ENCODE data around the gene ZNF227. TPM values are rescaled to one million over a fixed set of nuclear protein-coding genes. Genes with fewer than 3 reads are reported as not detected.

Gene ZNF227
- total RNA-seq, result 15.2 and 19.8 TPM in 2 replicates

DNA sequence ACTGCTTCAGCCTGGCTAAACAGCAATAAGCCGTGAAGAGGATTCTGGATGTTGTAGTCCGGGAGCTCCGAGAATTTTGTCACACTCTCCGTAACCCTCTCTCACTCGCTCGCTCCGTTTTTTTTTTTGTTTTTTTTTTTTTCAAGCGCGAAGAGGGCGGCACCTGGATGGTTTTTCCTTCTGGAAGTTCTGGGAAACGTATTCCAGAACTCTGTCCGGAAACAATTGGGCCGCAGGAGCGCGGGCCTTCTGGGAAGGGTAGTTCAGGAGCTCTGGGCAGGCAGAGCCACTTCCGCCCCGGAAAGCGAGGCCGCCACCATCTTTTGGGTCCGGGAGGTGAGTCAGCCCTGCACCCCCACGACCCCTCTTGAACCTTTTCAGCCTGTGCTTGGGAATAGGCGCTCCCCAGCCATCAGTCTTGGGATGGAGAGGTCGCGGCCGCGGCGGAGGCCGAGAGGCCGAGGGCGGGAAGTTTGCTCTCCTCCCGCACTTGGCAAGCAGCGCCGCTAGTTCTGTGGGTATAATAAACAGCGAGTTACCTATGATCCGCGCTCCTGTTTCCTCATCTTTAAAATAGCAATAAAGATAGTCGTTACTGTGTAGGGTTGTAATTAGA, at the start of gene ZNF227:
Gene ZNF227, plus strand, starts transcription at position 283 of the 616 bp plus-strand sequence. CDS start 5,261 bp downstream, outside the sequence.

DNA sequence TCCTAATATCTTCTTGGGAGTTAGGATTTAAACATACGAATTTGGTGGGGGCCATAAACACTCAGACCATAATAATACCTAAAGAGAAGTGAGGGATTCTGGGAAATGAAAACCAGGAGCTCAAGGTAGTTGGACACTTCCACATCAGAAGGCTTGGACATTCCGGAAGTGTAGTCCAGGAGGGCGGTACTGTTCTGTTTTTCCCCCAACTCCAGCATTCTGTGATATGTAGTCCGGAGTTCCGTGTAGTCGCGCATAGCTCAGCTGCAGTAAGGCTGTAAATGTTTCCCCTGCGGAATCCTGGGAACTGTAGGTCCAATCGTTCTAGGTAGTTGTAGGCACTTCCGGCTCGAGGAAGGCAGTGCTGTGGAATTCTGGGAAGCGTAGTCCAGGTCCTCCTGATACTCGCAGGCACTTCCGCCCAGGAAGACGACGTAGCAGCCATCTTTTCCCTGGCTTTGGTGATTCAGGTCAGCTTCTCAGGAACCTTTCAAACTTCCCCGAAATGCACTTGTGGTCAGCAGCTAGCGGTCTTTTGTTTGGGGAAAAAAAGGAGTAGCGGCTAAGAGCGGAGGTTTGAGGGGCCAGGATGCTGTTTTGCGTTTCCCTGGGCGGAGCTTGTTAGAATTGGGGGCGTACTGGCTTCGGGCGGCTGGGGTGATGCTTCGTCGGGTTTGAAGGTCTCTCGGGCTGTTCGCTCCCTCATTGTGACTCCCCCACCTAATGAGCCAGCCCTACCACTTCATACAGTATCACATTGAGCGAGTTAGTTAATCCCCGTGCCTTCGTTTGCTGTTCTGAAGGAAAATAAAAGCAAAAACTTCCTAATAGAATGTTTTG, 47.4 kb upstream of the ZNF227 start, which contains the start of gene ZNF226:
Gene ZNF226, plus strand, starts transcription at position 428 of the 840 bp plus-strand sequence. CDS start 4,981 bp downstream, outside the sequence.

Other genes with a start within 250 kb of the ZNF227 start
- 6.3 and 7.3 TPM in 2 replicates for gene ZNF155, start 228.3 kb upstream of the ZNF227 start, total RNA-seq
- 3.3 and 4.0 TPM in 2 replicates for gene ZNF230, start 209.6 kb upstream of the ZNF227 start, total RNA-seq
- gene ZNF222, start 187.2 kb upstream of the ZNF227 start, total RNA-seq, result 3.1 and 3.3 TPM in 2 replicates
- gene ZNF223, start 160.5 kb upstream of the ZNF227 start, total RNA-seq, result 2.0 and 2.2 TPM in 2 replicates
- gene ZNF284, start 140.4 kb upstream of the ZNF227 start, total RNA-seq, result 2.2 TPM in 2 replicates
- gene ZNF224, start 118.2 kb upstream of the ZNF227 start, total RNA-seq, result 19.7 and 24.3 TPM in 2 replicates
- gene ZNF225, start 99.1 kb upstream of the ZNF227 start, total RNA-seq, result 3.5 and 4.4 TPM in 2 replicates
- 8.8 and 10.9 TPM in 2 replicates for gene ZNF234, start 71.0 kb upstream of the ZNF227 start, total RNA-seq
- 10.8 and 12.9 TPM in 2 replicates for gene ZNF226, start 47.4 kb upstream of the ZNF227 start, total RNA-seq
- gene ZNF233, start 47.4 kb downstream of the ZNF227 start, total RNA-seq, result under 0.01 and 0.39 TPM in 2 replicates
- gene ZNF235, start 92.5 kb downstream of the ZNF227 start, total RNA-seq, result 2.6 and 3.1 TPM in 2 replicates
- 4.4 and 5.1 TPM in 2 replicates for gene ZNF112, start 144.1 kb downstream of the ZNF227 start, total RNA-seq
- gene ZNF285, start 189.1 kb downstream of the ZNF227 start, total RNA-seq, result 1.2 and 3.3 TPM in 2 replicates
- 3.7 and 4.0 TPM in 2 replicates for gene ZNF229, start 235.9 kb downstream of the ZNF227 start, total RNA-seq